ENCODE results near the gene WWOX. TPM values are rescaled to one million over a fixed set of nuclear protein-coding genes. Genes with fewer than 3 reads are reported as not detected.

WWOX gene
- total RNA-seq, 1 experiment from 2014 or later = 15.6 TPM

GRCh38 chr16:78998879-78999278, 899.4 kb downstream of the WWOX start:
- Histone ChIP-seq H4K8ac (replicated peaks; ENCODE audit: insufficient read length, low read depth, low read length) (no peak overlapping the region), H3K79me1 (ENCODE audit: insufficient read depth, low read depth, low read length, poor library complexity, severe bottlenecking) (no peaks in the 10 kb centered on the region), H3K23me2 (ENCODE audit: insufficient read length, low read depth, low read length, poor library complexity, severe bottlenecking) (no peaks in the 10 kb centered on the region), H4K20me1 (ENCODE audit: control insufficient read depth, insufficient read depth, insufficient read length) (no peaks in the 10 kb centered on the region), H3K4ac (ENCODE audit: low read depth, low read length) (no peak overlapping the region), H2BK20ac (ENCODE audit: low read depth, low read length, poor library complexity, severe bottlenecking) (no peak overlapping the region), H2BK5ac (ENCODE audit: insufficient read length, low read length) (no peak overlapping the region), H2BK12ac (ENCODE audit: insufficient read length, low read depth, low read length) (no peak overlapping the region), H3K23ac (ENCODE audit: insufficient read length, low read depth, low read length) (no peak overlapping the region), H3K9me3 (ENCODE audit: control insufficient read depth, low read depth, low read length) (no peaks in the 10 kb centered on the region), H3K56ac (ENCODE audit: insufficient read length, low read depth, low read length) (no peak overlapping the region), H3K27me3 (ENCODE audit: insufficient read depth, low read length) (no peaks in the 10 kb centered on the region; the same call in 1 of the 2 replicates), H3K4me2 (ENCODE audit: insufficient read depth, insufficient read length, low read length) (no peak overlapping the region), H3T11ph (ENCODE audit: low read length) (no peak overlapping the region), H4K91ac (ENCODE audit: insufficient read length, low read depth, low read length) (no peak overlapping the region), H2AFZ (ENCODE audit: low read length) (no peak overlapping the region), H2BK15ac (ENCODE audit: low read depth, low read length) (no peak overlapping the region), H3K79me2 (ENCODE audit: insufficient read depth, low read length) (no peaks in the 10 kb centered on the region), H3K14ac (ENCODE audit: insufficient read depth, low read length) (no peak overlapping the region), H4K5ac (ENCODE audit: insufficient read length, low read depth, low read length) (no peak overlapping the region), H3K9ac (ENCODE audit: extremely low read depth, insufficient read length, low read length) (no peak overlapping the region), H3K18ac (ENCODE audit: insufficient read length, low read depth, low read length) (no peak overlapping the region), H2AK5ac (ENCODE audit: insufficient read length, low read length) (no peak overlapping the region), H3K27ac (ENCODE audit: insufficient read length, low read depth, low read length) (no peak overlapping the region), H2BK120ac (ENCODE audit: low read depth, low read length, poor library complexity, severe bottlenecking) (no peak overlapping the region), H3K4me1 (ENCODE audit: insufficient read depth, low read length) (peaks cover 2% of the 10 kb centered on the region; the same call in 1 of the 2 replicates)
- DNase-seq = no peak
- no CpG with 5 or more reads among the region's 11 CpGs for WGBS (ENCODE audit: extremely low coverage, insufficient read length, low lambda C conversion rate)
- peaks cover 29 to 43% of the 10 kb centered on the region in 2 experiments for H3K4me1 Mint-ChIP-seq
- no peak overlapping the region for H3K27ac Mint-ChIP-seq
- H3K27me3 Mint-ChIP-seq (ENCODE audit: low read depth) = peaks cover 23% of the 10 kb centered on the region
- no peak overlapping the region for H3K4me3 Mint-ChIP-seq
- TF ChIP-seq CTCF (conservative IDR thresholded peaks at IDR 0.05) = no peak
- H3K9me3 Mint-ChIP-seq = peaks cover 0 to 3% of the 10 kb centered on the region in 2 experiments; a peak in 1 of 5 replicates
- peaks cover 0 to 5% (median 2%) of the 10 kb centered on the region in 3 experiments; a peak in 2 of 7 replicates for H3K36me3 Mint-ChIP-seq (ENCODE audit: insufficient read depth in 1 of 3, low read depth in 3 of 3)
